ENCODE measurements around the gene LYRM1. TPM values are rescaled to one million over a fixed set of nuclear protein-coding genes. Genes with fewer than 3 reads are reported as not detected.

LYRM1 gene
- total RNA-seq, 4 donors from 2014 or later, result 17.4 to 37.3 (median 30.0) TPM

GRCh38 chr16:20906341-20907255 lies 6.0 kb downstream of the LYRM1 start:
- H3K27me3 ChIP-seq, result no peaks in the 10 kb centered on the region
- TF ChIP-seq POLR2AphosphoS5 (IDR thresholded peaks at IDR 0.05) (peak in 2 of 3 donors; percentile 19 to 23), POLR2A (IDR thresholded peaks at IDR 0.05) (no peak)
- H3K9me3 ChIP-seq, result no peaks in the 10 kb centered on the region
- no peaks in the 10 kb centered on the region for H3K36me3 ChIP-seq
- H3K4me1 ChIP-seq, result peaks cover 76% of the 10 kb centered on the region
- peak overlapping the region; percentile 7 for H3K4me3 ChIP-seq
- no peak for DNase-seq (ENCODE audit: low spot score in 2 of 2)
- WGBS, result 60% methylated on average over 4 of the region's 4 CpGs
- peak overlapping the region; percentile 87 for H3K27ac ChIP-seq

GRCh38 chr16:20910781-20911321 lies 10.3 kb downstream of the LYRM1 start:
- DNase-seq (ENCODE audit: low spot score in 2 of 2), result no peak
- H3K36me3 ChIP-seq, result no peaks in the 10 kb centered on the region
- peaks cover 50% of the 10 kb centered on the region for H3K4me1 ChIP-seq
- 28% methylated on average over 2 of the region's 2 CpGs for WGBS
- no peak overlapping the region for H3K4me3 ChIP-seq
- peak in 2 of 3 donors; percentile 44 to 81 for TF ChIP-seq POLR2AphosphoS5 (IDR thresholded peaks at IDR 0.05)
- no peak for TF ChIP-seq EP300 (IDR thresholded peaks at IDR 0.05)
- no peaks in the 10 kb centered on the region for H3K27me3 ChIP-seq
- no peaks in the 10 kb centered on the region for H3K9me3 ChIP-seq
- peak overlapping the region; percentile 70 for H3K27ac ChIP-seq

- TF ChIP-seq EP300 (IDR thresholded peaks at IDR 0.05) (no peak), POLR2AphosphoS5 (IDR thresholded peaks at IDR 0.05) (no peak), POLR2A (IDR thresholded peaks at IDR 0.05) (no peak), CTCF (IDR thresholded peaks at IDR 0.05) (no peak)
- WGBS, result 44% methylated on average over 1 of the region's 1 CpG
- DNase-seq (ENCODE audit: low spot score in 2 of 2), result no peak
- no peaks in the 10 kb centered on the region for H3K9me3 ChIP-seq
- peaks cover 2% of the 10 kb centered on the region for H3K36me3 ChIP-seq
- H3K4me3 ChIP-seq, result no peak overlapping the region
- no peaks in the 10 kb centered on the region for H3K27me3 ChIP-seq
- peaks cover 45% of the 10 kb centered on the region for H3K4me1 ChIP-seq
- H3K27ac ChIP-seq, result peak overlapping the region; percentile 70
Measured at GRCh38 chr16:20911361-20911760, 10.8 kb downstream of the LYRM1 start.

GRCh38 chr16:20916289-20916688 lies 15.7 kb downstream of the LYRM1 start:
- 97% methylated on average over 10 of the region's 10 CpGs for WGBS
- H3K36me3 ChIP-seq, result peaks cover 4% of the 10 kb centered on the region
- H3K27ac ChIP-seq, result no peak overlapping the region
- no peak for DNase-seq (ENCODE audit: low spot score in 2 of 2)
- peaks cover 27% of the 10 kb centered on the region for H3K4me1 ChIP-seq
- TF ChIP-seq CTCF (IDR thresholded peaks at IDR 0.05), result no peak
- no peak for TF ChIP-seq POLR2AphosphoS5 (IDR thresholded peaks at IDR 0.05)
- no peak for TF ChIP-seq POLR2A (IDR thresholded peaks at IDR 0.05)
- TF ChIP-seq EP300 (IDR thresholded peaks at IDR 0.05), result no peak
- H3K27me3 ChIP-seq, result no peaks in the 10 kb centered on the region
- no peak overlapping the region for H3K4me3 ChIP-seq
- no peaks in the 10 kb centered on the region for H3K9me3 ChIP-seq

GRCh38 chr16:20916942-20917341 lies 16.4 kb downstream of the LYRM1 start:
- no peak for TF ChIP-seq EP300 (IDR thresholded peaks at IDR 0.05)
- no peak for TF ChIP-seq POLR2AphosphoS5 (IDR thresholded peaks at IDR 0.05)
- TF ChIP-seq POLR2A (IDR thresholded peaks at IDR 0.05), result no peak
- no peak for TF ChIP-seq CTCF (IDR thresholded peaks at IDR 0.05)
- H3K4me3 ChIP-seq, result no peak overlapping the region
- DNase-seq (ENCODE audit: low spot score in 2 of 2), result no peak
- no peak overlapping the region for H3K27ac ChIP-seq
- WGBS, result 89% methylated on average over 4 of the region's 4 CpGs
- H3K9me3 ChIP-seq, result no peaks in the 10 kb centered on the region
- H3K36me3 ChIP-seq, result peaks cover 4% of the 10 kb centered on the region
- peaks cover 20% of the 10 kb centered on the region for H3K4me1 ChIP-seq
- no peaks in the 10 kb centered on the region for H3K27me3 ChIP-seq

Measured in suprapubic skin (tissue), 4 donors.